ENCODE measurements around the gene PLVAP. TPM values are rescaled to one million over a fixed set of nuclear protein-coding genes. Genes with fewer than 3 reads are reported as not detected.

Gene PLVAP
- total and polyA plus RNA-seq, 9 of the 15 experiments (the other 6 are each of a cell fraction or from before 2014, with no cell fraction given): 0.09 to 0.84 (median 0.51) TPM; not detected in 4

DNA sequence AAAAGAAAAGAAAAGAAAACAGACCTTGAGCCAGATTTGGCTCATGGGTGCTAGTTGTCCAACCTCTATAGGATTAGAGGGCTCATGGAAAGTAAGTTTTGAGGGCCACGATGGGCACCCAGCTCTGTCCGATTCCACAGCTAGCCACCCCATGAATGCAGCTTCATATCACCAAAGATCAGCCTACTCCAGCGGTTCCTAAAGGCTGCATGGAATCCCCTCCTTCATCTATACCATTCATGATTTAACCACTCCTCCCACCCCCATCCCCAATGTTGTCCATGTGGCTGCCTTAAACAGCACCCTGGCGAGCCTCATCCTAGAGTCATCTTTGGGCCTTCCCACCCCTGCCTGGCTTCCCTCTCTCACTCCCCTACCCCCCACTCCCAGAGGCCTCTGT is 44.8 kb upstream of the PLVAP start:
- FAIRE-seq (no peak), ATAC-seq (no peak), DNase-seq (ENCODE audit: extremely low read depth in 1 of 4, low spot score in 3 of 4) (no peak)
- Histone ChIP-seq H3K9ac (ENCODE audit: insufficient read depth in 1 of 2, low read depth in 2 of 2, low read length in 2 of 2) (peak overlapping the region in 1 of 2 experiments; percentile 66; a peak in 2 of 4 replicates), H2AFZ (ENCODE audit: low read depth, low read length) (no peak overlapping the region), H3K9me1 (ENCODE audit: control insufficient read depth, insufficient read depth, low read length) (no peaks in the 10 kb centered on the region), H3K27ac (ENCODE audit: extremely low read depth, low read depth, low read length) (no peak overlapping the region), H3K4me3 (no peak overlapping the region), H3K79me2 (ENCODE audit: control insufficient read depth, insufficient read depth, low read length) (peaks cover 6% of the 10 kb centered on the region; the same call in 2 of the 3 replicates), H3K9me3 (replicated peaks; ENCODE audit: control insufficient read depth, insufficient read depth, low read depth, low read length) (no peaks in the 10 kb centered on the region), H3K4me1 (replicated peaks in 1 of 2; ENCODE audit: control insufficient read depth in 2 of 2, insufficient read depth in 2 of 2, low read length in 2 of 2) (peaks cover 9 to 34% of the 10 kb centered on the region in 2 experiments; a peak in 3 of 5 replicates), H3K27me3 (ENCODE audit: control insufficient read depth in 2 of 2, insufficient read depth in 2 of 2, low read length in 2 of 2) (no peaks in the 10 kb centered on the region), H4K20me1 (replicated peaks; ENCODE audit: control insufficient read depth, insufficient read depth, low read length) (no peaks in the 10 kb centered on the region), H3K36me3 (ENCODE audit: control insufficient read depth, insufficient read depth, low read length) (0 out of 3 replicates have a peak, but pooled peaks cover 4% of the 10 kb centered on the region), H3K4me2 (ENCODE audit: insufficient read depth, low read length) (no peak overlapping the region)
- in situ Hi-C loops (cut with MboI): no loop called here
- ChIA-PET POLR2A (interaction anchor here (0.8 kb wide), 1 partner anchor 162 kb away, joined by 3 read pairs; no protein-coding TSS in a partner anchor), CTCF (ENCODE audit: low intra/inter-chr PET ratio) (no interaction called here)
- TF ChIP-seq CXXC5 (CRISPR knock-in tag; IDR thresholded peaks at IDR 0.05) (no peak), KDM1A (IDR thresholded peaks at IDR 0.05) (peak in 1 of 2 experiments; percentile 29; a peak in 1 of 4 replicates), CREM (IDR thresholded peaks at IDR 0.05; ENCODE audit: low read depth) (no peak), RBM25 (IDR thresholded peaks at IDR 0.05; ENCODE audit: low read depth, low read length, severe bottlenecking) (peak; percentile 56)
- TF ChIP-seq, protein P1, sequence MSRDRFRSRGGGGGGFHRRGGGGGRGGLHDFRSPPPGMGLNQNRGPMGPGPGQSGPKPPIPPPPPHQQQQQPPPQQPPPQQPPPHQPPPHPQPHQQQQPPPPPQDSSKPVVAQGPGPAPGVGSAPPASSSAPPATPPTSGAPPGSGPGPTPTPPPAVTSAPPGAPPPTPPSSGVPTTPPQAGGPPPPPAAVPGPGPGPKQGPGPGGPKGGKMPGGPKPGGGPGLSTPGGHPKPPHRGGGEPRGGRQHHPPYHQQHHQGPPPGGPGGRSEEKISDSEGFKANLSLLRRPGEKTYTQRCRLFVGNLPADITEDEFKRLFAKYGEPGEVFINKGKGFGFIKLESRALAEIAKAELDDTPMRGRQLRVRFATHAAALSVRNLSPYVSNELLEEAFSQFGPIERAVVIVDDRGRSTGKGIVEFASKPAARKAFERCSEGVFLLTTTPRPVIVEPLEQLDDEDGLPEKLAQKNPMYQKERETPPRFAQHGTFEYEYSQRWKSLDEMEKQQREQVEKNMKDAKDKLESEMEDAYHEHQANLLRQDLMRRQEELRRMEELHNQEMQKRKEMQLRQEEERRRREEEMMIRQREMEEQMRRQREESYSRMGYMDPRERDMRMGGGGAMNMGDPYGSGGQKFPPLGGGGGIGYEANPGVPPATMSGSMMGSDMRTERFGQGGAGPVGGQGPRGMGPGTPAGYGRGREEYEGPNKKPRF (IDR thresholded peaks at IDR 0.05; ENCODE audit: low read depth, low read length): no peak
- intact Hi-C loops (cut with micrococcal nuclease): no loop called here
- no TSS peak for BruUV-seq (replicated peaks)
- 89% methylated on average over 3 of the region's 4 CpGs for whole genome bisulfite sequencing (ENCODE audit: insufficient coverage, low coverage, missing lambda C conversion rate)

All from K562 (cell line).